ENCODE results near the gene CNIH4.
"Not testable (repeated sequence)": the region's sequence is repeated elsewhere in the genome, so short reads cannot be mapped to it uniquely, and the experiment has no call there.

The CNIH4 gene

GRCh38 chr1:224352436-224353085, 4.1 kb upstream of the CNIH4 start:
- not testable (repeated sequence) for DNase-seq

GRCh38 chr1:224353975-224354925, 2.4 kb upstream of the CNIH4 start:
- no peak for DNase-seq

GRCh38 chr1:224357626-224358124, 996 bp downstream of the CNIH4 start:
- DNase-seq, result no peak

DNA sequence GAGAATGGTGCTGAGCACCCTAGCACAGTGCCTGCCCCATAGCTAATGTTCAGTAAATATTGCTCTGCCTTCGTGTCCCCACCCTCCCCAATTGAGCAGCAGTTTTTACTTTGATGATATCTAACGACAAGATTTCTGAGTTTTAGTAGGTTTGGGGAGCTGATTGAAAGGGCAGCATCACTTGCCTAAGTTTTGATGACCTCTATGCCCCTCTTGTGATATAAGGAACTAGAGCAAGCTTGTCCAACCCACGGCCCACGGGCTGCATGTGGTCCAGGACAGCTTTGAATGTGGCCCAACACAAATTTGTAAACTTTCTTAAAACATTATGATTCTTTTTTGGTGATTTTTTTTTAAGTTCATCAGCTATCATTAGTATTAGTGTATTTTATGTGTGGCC, 1.6 kb downstream of the CNIH4 start:
- DNase-seq, result no peak

DNA sequence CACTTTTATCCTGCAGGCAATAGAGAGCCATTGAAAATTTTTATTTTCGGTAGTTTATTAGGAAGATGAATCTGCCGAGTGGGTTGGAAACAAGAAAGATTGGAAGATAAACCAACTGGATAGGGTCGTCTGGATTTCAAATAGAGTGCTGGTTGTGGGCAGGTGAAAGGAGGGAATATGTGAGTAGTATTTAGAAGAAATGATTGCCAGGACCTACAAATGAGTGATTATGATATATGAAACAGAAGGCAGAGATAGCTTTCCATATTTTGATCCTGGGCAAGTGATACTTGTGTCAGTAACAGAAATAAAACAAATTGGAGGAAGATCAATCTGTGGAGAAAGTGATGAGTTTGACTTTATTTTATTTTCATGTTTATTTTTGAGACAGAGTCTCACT, 2.5 kb downstream of the CNIH4 start:
- no peak for DNase-seq

DNA sequence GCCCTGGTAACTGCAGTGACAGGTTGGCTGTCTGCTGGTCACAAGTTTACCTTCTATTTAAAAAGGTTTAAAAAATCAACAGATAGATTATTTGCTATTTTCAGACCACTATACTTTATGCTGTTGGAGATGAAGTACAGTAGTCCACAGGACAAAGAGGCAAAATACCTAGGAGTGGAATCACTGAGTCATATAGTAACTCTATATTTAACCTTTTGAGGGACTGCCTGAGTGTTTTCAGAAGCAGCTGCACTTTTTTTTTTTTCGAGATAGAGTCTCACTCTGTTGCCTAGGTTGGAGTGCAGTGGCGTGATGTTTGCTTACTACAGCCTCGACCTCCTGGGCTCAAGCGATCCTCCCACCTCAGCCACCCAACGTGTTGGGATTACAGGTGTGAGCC, 11.7 kb downstream of the CNIH4 start:
- no peak for DNase-seq

- no peak for DNase-seq
These were observed 16.4 kb downstream of the CNIH4 start for GRCh38 chr1:224373008-224373590.

DNA sequence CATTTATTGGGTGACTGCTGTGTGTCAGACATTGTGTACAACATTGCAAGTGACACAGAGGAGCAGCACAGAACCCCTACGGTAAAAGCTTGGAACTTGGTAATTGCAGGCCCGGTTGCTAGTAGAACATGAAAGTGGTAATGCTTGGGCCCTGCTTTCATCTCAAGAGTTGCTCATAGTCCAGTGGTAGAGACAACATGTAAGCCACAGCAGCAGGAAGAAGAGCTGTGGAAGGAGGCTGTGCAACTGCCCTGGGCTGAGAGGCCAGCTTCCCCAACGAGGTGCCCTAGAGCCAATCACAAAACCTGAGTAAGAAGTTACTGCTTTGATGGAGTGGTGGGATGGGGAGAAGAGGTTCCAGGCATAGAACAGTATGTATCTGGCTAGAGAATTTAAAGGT, 18.4 kb downstream of the CNIH4 start:
- DNase-seq, result no peak

GRCh38 chr1:224377676-224378006, 21.0 kb downstream of the CNIH4 start:
- DNase-seq, result no peak

DNA sequence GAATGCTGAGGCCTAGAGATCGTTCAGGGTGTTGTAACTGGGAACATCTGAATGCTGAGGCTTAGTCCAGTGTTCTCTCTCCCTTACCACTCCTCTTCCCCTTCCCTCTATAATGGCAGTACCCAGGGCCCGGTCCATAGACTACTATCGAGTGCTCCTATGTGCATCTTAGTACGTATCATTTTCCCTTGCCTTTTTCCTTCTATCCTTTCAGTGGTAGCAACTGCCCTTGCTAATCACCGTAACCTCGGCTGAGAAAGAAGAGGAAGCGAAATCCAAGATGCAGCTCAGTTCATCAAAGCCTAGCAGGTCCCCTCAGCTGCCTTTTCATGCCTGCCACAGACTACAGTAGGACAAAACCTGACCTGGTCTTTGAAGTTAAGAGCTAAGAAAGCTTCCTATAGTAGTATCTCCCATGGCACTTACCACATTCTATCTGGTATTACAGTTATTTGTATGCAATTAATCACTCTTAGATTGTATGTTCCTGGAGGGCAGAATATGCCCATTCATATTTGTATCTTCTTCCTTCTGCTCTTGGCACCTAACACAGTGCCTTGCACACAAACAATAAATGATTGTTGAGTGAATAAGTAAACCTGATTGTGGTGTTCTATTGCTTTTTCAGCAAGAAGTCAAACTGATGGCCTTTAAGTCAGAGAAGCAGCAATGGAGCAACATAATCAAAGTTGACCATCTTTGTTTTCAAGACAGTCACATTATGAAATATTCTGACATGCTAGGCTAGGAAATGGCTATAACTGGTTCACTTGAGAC, 22.4 kb downstream of the CNIH4 start:
- no peak for DNase-seq

DNA sequence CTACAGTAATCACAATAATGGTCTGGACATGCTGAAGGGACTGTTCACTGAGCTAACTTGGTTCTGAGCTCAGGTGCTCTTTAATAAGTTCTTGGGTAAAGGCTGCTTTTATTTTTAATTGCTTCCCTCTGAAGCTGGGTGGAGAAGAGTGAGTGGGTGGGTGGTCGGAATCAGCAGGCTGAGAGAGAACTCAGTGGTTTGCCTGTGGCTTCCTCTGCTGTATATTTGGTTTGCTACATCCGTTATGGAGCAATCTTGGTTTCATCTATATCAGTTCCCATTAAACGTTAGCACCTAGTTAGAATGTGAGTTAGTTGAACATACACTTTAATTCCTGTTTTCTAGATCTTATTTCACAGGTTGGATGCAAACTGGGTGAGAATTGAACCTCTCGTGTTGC, 23.3 kb downstream of the CNIH4 start:
- no peak for DNase-seq

GRCh38 chr1:224381880-224382548, 25.3 kb downstream of the CNIH4 start:
- DNase-seq, result no peak

- DNase-seq, result no peak
These were observed 26.5 kb downstream of the CNIH4 start for GRCh38 chr1:224383218-224383617.

- DNase-seq, result no peak
These were observed 30.7 kb downstream of the CNIH4 start for GRCh38 chr1:224387302-224387912.

DNA sequence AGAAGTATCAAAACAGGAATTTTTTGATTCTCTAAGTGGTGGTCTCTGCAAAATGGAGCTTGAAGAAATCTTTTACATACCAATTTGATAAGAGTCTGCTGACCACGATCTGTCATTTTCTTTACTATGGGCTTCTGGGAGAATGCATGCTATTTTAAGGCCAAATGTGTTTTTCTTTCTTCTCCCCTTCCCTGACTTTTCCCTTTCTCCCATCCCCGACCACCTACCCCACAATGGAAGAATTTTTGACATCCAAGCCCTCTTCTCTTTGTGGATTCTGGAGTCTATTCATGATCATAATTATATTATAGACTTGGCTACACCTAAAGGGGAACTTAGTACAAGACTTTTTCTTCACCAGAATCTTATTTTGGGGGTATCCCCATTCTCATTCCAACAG, 31.3 kb downstream of the CNIH4 start:
- no peak for DNase-seq

GRCh38 chr1:224390517-224390916, 33.8 kb downstream of the CNIH4 start:
- no peak for DNase-seq

DNA sequence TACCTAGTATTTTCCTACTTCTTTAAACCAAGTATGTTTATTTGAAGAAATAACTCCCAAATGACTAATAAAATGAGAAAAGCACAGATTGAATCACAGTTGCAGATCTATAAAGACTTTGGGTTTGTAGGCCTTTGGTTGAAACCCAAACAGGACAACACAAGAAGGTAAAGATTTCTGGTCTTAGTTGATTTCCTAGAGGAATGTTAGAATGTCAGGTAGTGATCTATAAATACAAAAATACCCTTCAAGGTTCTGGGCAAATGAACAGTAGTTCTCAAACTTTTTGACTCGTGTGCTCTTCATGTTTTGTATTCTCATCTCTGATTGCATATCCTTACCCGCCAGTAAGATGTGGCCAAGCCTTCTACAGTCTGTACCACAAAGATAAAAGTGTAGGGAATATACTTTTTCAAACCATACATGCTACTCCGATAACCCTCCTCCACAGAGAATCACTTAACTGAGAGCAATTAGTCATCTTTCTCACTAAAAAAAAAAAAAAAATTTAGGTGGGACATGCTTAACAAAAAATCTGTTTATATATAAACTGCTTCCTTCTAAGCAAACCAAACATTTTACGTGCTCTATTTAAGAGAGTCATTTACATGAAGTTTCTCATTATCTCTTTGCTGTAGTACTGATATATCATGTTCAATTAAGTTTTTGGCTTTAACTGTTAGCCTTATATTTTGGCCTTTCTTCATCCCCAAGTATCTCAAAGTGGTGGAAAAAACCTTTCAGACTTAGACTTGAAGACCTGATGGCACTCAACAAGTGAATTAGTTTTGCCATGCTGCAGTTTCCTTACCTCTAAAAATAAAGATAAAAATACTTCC, 36.0 kb downstream of the CNIH4 start:
- DNase-seq, result no peak

GRCh38 chr1:224393294-224393693, 36.6 kb downstream of the CNIH4 start:
- DNase-seq, result no peak

DNA sequence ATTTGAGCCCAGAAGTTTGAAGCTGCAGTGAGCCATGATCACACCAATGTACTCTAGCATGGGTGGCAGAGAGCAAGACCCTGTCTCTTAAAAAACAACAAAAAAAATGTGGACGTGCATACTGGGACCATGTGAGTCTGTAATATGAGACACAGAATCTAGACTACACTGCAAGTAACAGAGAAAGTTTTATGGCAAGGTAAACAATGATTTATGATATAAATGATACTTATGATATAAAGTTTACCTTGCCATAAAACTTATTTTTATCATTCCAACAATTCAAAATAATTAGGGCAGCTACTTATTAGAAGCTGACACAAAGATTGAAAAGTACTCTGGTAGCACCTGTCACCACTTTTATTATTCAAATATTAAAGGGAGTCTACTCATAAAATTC, 43.2 kb downstream of the CNIH4 start:
- DNase-seq, result no peak

DNA sequence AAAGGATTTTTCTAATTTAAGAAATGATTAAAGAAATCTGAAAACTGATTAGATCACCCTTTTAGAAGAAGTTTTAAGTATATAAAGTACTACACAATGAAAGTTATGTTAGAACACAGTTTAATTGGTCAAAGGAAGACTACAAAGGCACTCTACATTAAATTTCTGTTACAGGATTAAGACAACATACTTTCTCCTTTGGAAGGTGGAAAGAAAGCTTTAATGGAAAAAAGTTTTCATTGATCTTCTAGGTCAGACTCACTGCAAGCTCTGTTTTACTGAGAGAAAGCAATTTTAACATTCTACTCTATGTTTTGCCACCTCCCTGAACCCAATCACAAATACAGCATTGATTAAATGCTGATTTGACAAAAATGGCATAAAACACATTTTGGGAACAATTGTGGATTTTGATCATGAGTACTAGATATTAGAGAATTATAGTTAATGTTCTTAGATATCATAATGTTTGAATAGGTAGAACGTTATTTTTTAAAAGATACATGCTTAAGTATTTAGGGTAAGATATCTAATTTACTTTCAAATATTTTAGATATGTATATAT, 45.9 kb downstream of the CNIH4 start:
- no peak for DNase-seq
